NB4 (cell line): ENCODE results near the gene PDZD2.

Source experiments
- DNase-seq: peaks from one replicate; pipeline ENCODE4 v3.0.0; 2010; ENCODE audit warnings: low read depth
- H3K4me3 ChIP-seq: one replicate; pipeline ENCODE4 v1.5.1; 2011; ENCODE audit warnings: mild to moderate bottlenecking, low read depth, low read length, moderate library complexity
- CTCF ChIP-seq: IDR thresholded peaks from one replicate; pipeline ENCODE4 v1.5.1; 2012; ENCODE audit warnings: low read depth, low read length
- MYC ChIP-seq: IDR thresholded peaks from 2 replicates; pipeline ENCODE4 v1.6.1; 2011; ENCODE audit warnings: low read depth, low read length
- POLR2A ChIP-seq: IDR thresholded peaks from 2 replicates; pipeline ENCODE4 v1.6.1; 2011; ENCODE audit warnings: mild to moderate bottlenecking; ENCODE audit not compliant: insufficient read length; ENCODE audit errors: extremely low read depth
- TF ChIP-seq, protein P1 (sequence below): IDR thresholded peaks from 2 replicates; pipeline ENCODE4 v1.6.1; 2011; ENCODE audit warnings: low read depth, low read length

PDZD2 gene

GRCh38 chr5:31936683-31937082, 297.8 kb downstream of the PDZD2 start:
- no peak overlapping the region for H3K4me3 ChIP-seq
- TF ChIP-seq POLR2A (no peak), MYC (no peak), CTCF (no peak)
- TF ChIP-seq, protein P1, sequence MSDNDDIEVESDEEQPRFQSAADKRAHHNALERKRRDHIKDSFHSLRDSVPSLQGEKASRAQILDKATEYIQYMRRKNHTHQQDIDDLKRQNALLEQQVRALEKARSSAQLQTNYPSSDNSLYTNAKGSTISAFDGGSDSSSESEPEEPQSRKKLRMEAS, result no peak
- DNase-seq, result no peak

- TF ChIP-seq, protein P1, result no peak
- TF ChIP-seq CTCF, result no peak
- TF ChIP-seq MYC, result no peak
- TF ChIP-seq POLR2A, result no peak
- H3K4me3 ChIP-seq, result no peak overlapping the region
- no peak for DNase-seq
Measured at GRCh38 chr5:31937226-31937625, 298.3 kb downstream of the PDZD2 start.

DNA sequence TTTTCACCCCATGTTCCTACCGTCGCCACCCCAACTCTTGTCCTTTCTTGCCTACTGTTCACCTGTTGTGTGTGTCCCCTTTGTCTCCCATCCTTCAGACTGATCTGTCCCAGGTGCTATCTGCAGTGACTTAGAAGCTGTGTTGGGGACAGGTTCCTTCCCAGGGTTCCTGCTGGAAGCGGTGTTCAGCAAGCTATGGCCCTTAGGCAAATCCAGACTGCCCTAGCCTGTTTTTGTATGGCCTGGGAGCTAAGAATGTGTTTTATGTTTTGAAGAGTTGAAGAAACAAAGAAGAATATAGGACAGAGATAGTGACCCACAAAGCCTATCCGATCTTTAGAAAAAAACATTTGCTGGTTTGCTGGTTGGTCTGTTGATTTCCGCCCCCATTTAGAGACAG, 298.8 kb downstream of the PDZD2 start:
- TF ChIP-seq CTCF (no peak), MYC (no peak), POLR2A (no peak)
- TF ChIP-seq, protein P1, result no peak
- no peak overlapping the region for H3K4me3 ChIP-seq
- no peak for DNase-seq

- no peak overlapping the region for H3K4me3 ChIP-seq
- TF ChIP-seq CTCF, result no peak
- no peak for TF ChIP-seq MYC
- TF ChIP-seq, protein P1, result no peak
- TF ChIP-seq POLR2A, result no peak
- DNase-seq, result no peak
Measured at GRCh38 chr5:31939151-31939550, 300.2 kb downstream of the PDZD2 start.

- TF ChIP-seq, protein P1, result no peak
- no peak overlapping the region for H3K4me3 ChIP-seq
- no peak for DNase-seq
Measured at GRCh38 chr5:31941151-31941755, 302.3 kb downstream of the PDZD2 start.

GRCh38 chr5:31942546-31942945, 303.6 kb downstream of the PDZD2 start:
- no peak for DNase-seq
- H3K4me3 ChIP-seq, result no peak overlapping the region
- TF ChIP-seq MYC (no peak), POLR2A (no peak)

- TF ChIP-seq MYC (no peak), CTCF (no peak), POLR2A (no peak)
- TF ChIP-seq, protein P1, result no peak
- no peak for DNase-seq
- no peak overlapping the region for H3K4me3 ChIP-seq
Measured at GRCh38 chr5:31944684-31945445, 305.9 kb downstream of the PDZD2 start.
